NB4 (cell line): Measurements from ENCODE around the gene SNRNP48.

Experiments
- POLR2A ChIP-seq: IDR thresholded peaks from 2 replicates; pipeline ENCODE4 v1.6.1; 2011; ENCODE audit warnings: mild to moderate bottlenecking; ENCODE audit not compliant: insufficient read length; ENCODE audit errors: extremely low read depth
- TF ChIP-seq, protein P1 (sequence below): IDR thresholded peaks from one replicate; pipeline ENCODE4 v1.5.1; 2012; ENCODE audit warnings: low read depth, low read length

DNA sequence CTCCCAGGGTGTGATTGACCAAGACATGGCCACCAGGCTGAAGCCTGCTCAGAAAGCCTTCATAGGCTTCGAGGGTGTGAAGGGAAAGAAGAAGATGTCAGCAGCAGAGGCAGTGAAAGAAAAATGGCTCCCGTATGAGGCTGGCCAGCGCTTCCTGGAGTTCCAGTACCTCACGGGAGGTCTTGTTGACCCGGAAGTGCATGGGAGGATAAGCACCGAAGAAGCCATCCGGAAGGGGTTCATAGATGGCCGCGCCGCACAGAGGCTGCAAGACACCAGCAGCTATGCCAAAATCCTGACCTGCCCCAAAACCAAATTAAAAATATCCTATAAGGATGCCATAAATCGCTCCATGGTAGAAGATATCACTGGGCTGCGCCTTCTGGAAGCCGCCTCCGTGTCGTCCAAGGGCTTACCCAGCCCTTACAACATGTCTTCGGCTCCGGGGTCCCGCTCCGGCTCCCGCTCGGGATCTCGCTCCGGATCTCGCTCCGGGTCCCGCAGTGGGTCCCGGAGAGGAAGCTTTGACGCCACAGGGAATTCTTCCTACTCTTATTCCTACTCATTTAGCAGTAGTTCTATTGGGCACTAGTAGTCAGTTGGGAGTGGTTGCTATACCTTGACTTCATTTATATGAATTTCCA is 4.6 kb upstream of the SNRNP48 start:
- TF ChIP-seq, protein P1, sequence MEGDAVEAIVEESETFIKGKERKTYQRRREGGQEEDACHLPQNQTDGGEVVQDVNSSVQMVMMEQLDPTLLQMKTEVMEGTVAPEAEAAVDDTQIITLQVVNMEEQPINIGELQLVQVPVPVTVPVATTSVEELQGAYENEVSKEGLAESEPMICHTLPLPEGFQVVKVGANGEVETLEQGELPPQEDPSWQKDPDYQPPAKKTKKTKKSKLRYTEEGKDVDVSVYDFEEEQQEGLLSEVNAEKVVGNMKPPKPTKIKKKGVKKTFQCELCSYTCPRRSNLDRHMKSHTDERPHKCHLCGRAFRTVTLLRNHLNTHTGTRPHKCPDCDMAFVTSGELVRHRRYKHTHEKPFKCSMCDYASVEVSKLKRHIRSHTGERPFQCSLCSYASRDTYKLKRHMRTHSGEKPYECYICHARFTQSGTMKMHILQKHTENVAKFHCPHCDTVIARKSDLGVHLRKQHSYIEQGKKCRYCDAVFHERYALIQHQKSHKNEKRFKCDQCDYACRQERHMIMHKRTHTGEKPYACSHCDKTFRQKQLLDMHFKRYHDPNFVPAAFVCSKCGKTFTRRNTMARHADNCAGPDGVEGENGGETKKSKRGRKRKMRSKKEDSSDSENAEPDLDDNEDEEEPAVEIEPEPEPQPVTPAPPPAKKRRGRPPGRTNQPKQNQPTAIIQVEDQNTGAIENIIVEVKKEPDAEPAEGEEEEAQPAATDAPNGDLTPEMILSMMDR, result no peak
- TF ChIP-seq POLR2A, result no peak
